HUES48 (cell line): ENCODE data around the gene LRRC3.

Experiments
- H3K27ac ChIP-seq: one replicate; pipeline ENCODE4 v1.7.0; 2013; ENCODE audit warnings: low read depth, low read length, inconsistent platforms
- H3K27me3 ChIP-seq: 2 replicates; pipeline ENCODE4 v1.6.1; 2013; ENCODE audit warnings: mild to moderate bottlenecking, low read length; ENCODE audit not compliant: control insufficient read depth, insufficient read depth
- H3K36me3 ChIP-seq: 2 replicates; pipeline ENCODE4 v1.6.1; 2013; ENCODE audit warnings: low read length; ENCODE audit not compliant: control insufficient read depth, insufficient read depth
- H3K4me1 ChIP-seq: 2 replicates; pipeline ENCODE4 v1.6.1; 2013; ENCODE audit warnings: mild to moderate bottlenecking, low read length; ENCODE audit not compliant: control insufficient read depth, insufficient read depth
- H3K4me3 ChIP-seq: 2 replicates; pipeline ENCODE4 v1.5.1; 2013; ENCODE audit warnings: mild to moderate bottlenecking, low read depth, low read length
- H3K9ac ChIP-seq: 2 replicates; pipeline ENCODE4 v1.6.1; 2013; ENCODE audit warnings: mild to moderate bottlenecking, low read depth, low read length, moderate library complexity
- H3K9me3 ChIP-seq: 2 replicates; pipeline ENCODE4 v1.6.1; 2013; ENCODE audit warnings: low read length; ENCODE audit not compliant: control insufficient read depth, insufficient read depth

Gene LRRC3

GRCh38 chr21:44441581-44442265, 13.6 kb upstream of the LRRC3 start:
- Histone ChIP-seq H3K9ac (no peak overlapping the region), H3K27ac (no peak overlapping the region), H3K36me3 (no peaks in the 10 kb centered on the region), H3K4me3 (no peak overlapping the region), H3K4me1 (no peaks in the 10 kb centered on the region), H3K27me3 (no peaks in the 10 kb centered on the region), H3K9me3 (no peaks in the 10 kb centered on the region)

DNA sequence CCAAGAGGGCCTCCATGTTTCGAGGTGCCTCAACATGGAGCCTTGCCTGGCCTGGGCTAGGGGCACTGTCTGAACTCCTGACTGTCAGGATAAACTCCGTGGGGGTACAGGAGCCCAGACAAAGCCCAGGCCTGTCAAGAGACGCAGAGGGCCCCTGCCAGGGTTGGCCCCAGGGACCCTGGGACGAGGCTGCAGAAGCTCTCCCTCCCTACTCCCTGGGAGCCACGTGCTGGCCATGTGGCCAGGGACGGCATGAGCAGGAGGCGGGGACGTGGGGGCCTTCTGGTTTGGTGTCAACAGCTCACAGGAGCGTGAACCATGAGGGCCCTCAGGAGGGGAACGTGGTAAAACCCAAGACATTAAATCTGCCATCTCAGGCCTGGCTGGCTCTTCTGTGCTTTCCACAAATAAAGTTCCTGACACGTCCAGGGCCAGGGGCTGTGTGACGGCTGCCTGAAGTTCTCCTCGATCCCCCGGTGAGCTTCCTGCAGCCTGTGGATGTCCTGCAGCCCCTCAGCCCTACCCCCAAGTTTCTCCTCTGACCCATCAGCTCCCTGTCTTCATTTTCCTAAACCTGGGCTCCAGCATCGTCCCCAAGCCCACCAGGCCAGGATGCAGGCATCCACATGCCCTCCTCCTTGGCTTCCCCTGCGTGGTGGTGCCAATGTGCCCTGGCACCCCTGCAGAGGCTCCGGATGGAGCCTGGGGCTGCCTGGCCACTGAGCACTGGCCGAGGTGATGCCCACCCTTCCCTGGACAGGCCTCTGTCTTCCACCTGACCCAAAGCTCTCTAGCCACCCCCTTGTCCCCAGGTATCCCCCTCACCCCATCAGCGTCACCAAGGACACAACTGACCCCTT, 12.8 kb upstream of the LRRC3 start:
- Histone ChIP-seq H3K36me3 (no peaks in the 10 kb centered on the region), H3K9ac (no peak overlapping the region), H3K27ac (no peak overlapping the region), H3K4me3 (no peak overlapping the region), H3K27me3 (no peaks in the 10 kb centered on the region), H3K4me1 (no peaks in the 10 kb centered on the region), H3K9me3 (no peaks in the 10 kb centered on the region)

- no peak overlapping the region for H3K27ac ChIP-seq
- H3K4me1 ChIP-seq, result no peaks in the 10 kb centered on the region
- H3K36me3 ChIP-seq, result no peaks in the 10 kb centered on the region
- H3K9ac ChIP-seq, result no peak overlapping the region
- H3K9me3 ChIP-seq, result no peaks in the 10 kb centered on the region
- no peaks in the 10 kb centered on the region for H3K27me3 ChIP-seq
- no peak overlapping the region for H3K4me3 ChIP-seq
Measured at GRCh38 chr21:44443291-44443890, 11.9 kb upstream of the LRRC3 start.

DNA sequence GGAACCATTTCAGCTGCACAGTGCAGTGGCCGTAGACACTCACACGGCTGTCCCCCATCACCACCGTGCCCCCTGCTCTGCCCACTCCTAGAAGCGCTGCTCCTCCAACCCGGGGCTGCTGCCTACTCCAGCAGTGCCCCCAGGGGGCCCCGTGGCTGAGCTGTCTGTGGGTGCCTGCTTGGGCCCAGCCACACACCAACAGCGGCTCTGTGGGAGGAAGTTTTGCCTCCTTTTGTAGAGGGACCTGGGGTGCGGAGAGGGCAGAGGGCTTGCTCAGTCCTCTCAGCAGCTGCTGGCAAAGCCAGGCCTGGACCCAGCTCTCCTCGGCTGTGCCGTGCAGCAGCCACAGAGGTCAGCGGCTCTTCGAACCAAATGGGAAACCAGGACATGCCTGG, 11.4 kb upstream of the LRRC3 start:
- Histone ChIP-seq H3K4me3 (no peak overlapping the region), H3K27me3 (no peaks in the 10 kb centered on the region), H3K36me3 (no peaks in the 10 kb centered on the region), H3K4me1 (no peaks in the 10 kb centered on the region), H3K9ac (no peak overlapping the region), H3K27ac (no peak overlapping the region), H3K9me3 (no peaks in the 10 kb centered on the region)

GRCh38 chr21:44444286-44444931, 10.9 kb upstream of the LRRC3 start:
- H3K9me3 ChIP-seq, result no peaks in the 10 kb centered on the region
- no peaks in the 10 kb centered on the region for H3K36me3 ChIP-seq
- H3K4me3 ChIP-seq, result no peak overlapping the region
- no peak overlapping the region for H3K9ac ChIP-seq
- H3K27ac ChIP-seq, result no peak overlapping the region
- no peaks in the 10 kb centered on the region for H3K27me3 ChIP-seq
- H3K4me1 ChIP-seq, result no peaks in the 10 kb centered on the region

GRCh38 chr21:44445145-44445812, 10.0 kb upstream of the LRRC3 start:
- H3K36me3 ChIP-seq, result no peaks in the 10 kb centered on the region
- no peak overlapping the region for H3K9ac ChIP-seq
- H3K4me3 ChIP-seq, result no peak overlapping the region
- H3K27ac ChIP-seq, result no peak overlapping the region
- H3K9me3 ChIP-seq, result no peaks in the 10 kb centered on the region
- no peaks in the 10 kb centered on the region for H3K27me3 ChIP-seq
- H3K4me1 ChIP-seq, result no peaks in the 10 kb centered on the region

- H3K4me1 ChIP-seq, result no peaks in the 10 kb centered on the region
- H3K4me3 ChIP-seq, result no peak overlapping the region
- H3K9me3 ChIP-seq, result no peaks in the 10 kb centered on the region
- H3K27ac ChIP-seq, result no peak overlapping the region
- H3K36me3 ChIP-seq, result no peaks in the 10 kb centered on the region
- H3K9ac ChIP-seq, result no peak overlapping the region
- no peaks in the 10 kb centered on the region; the same call in 1 of the 2 replicates for H3K27me3 ChIP-seq
Measured at GRCh38 chr21:44448651-44449131, 6.6 kb upstream of the LRRC3 start.

DNA sequence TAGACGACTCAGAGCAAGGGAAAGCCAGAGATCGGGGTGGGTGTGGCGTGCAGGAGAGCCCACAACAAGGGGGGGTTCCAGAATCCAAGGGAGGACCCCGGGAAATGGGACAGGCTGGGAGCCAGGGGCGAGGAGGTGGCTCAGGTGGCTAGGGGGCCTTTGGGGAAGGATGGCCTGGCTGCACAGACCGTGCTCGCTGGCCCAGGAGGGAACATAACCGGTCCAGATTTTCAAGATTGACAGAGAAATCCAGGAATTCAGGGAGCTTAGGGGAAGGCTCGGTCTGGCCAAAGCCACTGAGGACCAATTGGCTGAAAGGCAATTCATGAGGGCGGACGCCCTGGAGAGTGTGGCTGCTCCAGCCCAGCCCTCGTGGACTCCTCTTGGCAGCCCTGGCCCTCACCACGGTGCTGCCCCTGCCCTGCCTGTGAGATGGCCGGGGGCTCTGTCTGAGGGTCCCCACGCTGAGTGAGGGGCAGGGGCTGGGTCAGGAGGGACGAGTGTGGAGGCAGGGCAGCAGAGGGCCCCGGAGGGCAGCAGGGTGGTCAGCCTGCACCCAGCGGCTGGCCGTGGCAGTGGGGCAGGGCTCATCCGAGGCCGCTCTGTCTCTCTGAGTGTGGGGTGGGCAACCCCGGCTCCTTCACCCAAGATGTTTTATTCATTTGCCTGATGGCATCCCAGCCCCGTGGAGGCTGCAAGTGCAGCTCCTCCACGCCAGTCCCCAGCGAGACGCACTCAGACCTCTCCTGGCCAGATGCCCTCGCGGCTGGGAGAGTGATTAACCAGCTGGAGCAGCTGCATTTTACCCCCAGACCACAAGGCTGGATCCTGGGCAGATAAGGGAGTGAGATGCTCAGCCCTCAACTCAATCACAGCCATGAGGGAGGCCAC, 5.6 kb upstream of the LRRC3 start:
- Histone ChIP-seq H3K9ac (no peak overlapping the region), H3K27ac (no peak overlapping the region), H3K27me3 (no peaks in the 10 kb centered on the region; the same call in 1 of the 2 replicates), H3K4me3 (no peak overlapping the region), H3K9me3 (no peaks in the 10 kb centered on the region), H3K36me3 (no peaks in the 10 kb centered on the region), H3K4me1 (no peaks in the 10 kb centered on the region)

DNA sequence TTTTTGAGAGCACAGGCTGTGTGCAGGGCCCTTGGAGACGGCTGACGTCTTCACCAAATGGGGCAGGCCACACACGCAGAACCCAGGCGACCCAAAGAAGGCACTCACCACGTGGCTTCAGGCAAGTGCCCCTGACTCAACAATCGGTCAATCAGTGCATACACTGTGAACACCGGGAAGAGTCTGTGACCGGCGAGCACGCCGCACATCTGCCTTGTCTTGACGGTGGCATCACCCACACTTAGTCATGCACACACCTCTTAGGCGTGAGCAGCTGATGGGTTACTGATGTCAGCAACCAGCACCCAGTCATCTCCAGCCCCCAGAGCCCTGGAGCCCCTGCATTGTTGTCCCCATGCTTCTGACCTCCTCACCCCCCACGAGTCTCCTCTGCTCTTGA, 4.9 kb upstream of the LRRC3 start:
- H3K4me1 ChIP-seq, result no peaks in the 10 kb centered on the region
- no peaks in the 10 kb centered on the region; the same call in 1 of the 2 replicates for H3K27me3 ChIP-seq
- no peak overlapping the region for H3K4me3 ChIP-seq
- H3K27ac ChIP-seq, result no peak overlapping the region
- no peaks in the 10 kb centered on the region for H3K9me3 ChIP-seq
- H3K36me3 ChIP-seq, result no peaks in the 10 kb centered on the region
- no peak overlapping the region for H3K9ac ChIP-seq

DNA sequence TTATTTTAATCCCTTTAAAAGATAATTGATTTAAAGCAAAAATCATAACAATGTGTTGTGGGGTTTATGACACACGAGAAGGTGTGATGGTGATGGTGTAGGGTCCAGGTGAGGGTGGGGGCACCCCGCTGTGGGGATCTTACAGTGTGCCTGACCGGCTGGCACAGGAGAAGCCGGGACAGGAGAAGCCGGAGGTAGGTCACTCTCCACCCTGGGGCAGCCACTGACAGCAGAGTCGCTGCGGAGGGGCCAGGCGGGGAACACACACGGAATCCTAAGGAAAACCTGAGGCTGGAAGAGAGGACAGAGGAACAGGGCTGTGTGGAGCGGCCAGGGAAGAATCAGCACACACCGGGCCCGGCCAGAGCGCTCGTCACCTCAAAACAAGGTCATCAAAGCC, 4.3 kb upstream of the LRRC3 start:
- no peaks in the 10 kb centered on the region for H3K36me3 ChIP-seq
- no peak overlapping the region for H3K27ac ChIP-seq
- no peaks in the 10 kb centered on the region for H3K4me1 ChIP-seq
- peaks cover 3% of the 10 kb centered on the region; the same call in 1 of the 2 replicates for H3K27me3 ChIP-seq
- no peak overlapping the region for H3K9ac ChIP-seq
- no peaks in the 10 kb centered on the region for H3K9me3 ChIP-seq
- no peak overlapping the region for H3K4me3 ChIP-seq
